Measurements from ENCODE around the gene KLKB1. TPM values are rescaled to one million over a fixed set of nuclear protein-coding genes. Genes with fewer than 3 reads are reported as not detected.
"Not testable (repeated sequence)": the region's sequence is repeated elsewhere in the genome, so short reads cannot be mapped to it uniquely, and the experiment has no call there.

Gene KLKB1
- total and polyA plus RNA-seq, 7 donors = 0.36 to 3.9 (median 0.66) TPM

GRCh38 chr4:186266729-186267456, 39.6 kb downstream of the KLKB1 start:
- Histone ChIP-seq H3K27me3 (no peaks in the 10 kb centered on the region), H3K9me3 (no peaks in the 10 kb centered on the region), H3K27ac (no peak overlapping the region), H3K4me1 (no peaks in the 10 kb centered on the region), H3K4me3 (no peak overlapping the region), H3K36me3 (no peaks in the 10 kb centered on the region)
- DNase-seq = no peak
- TF ChIP-seq POLR2AphosphoS5 (IDR thresholded peaks at IDR 0.05) = no peak
- TF ChIP-seq EP300 (IDR thresholded peaks at IDR 0.05) = no peak
- no peak for TF ChIP-seq POLR2A (IDR thresholded peaks at IDR 0.05)
- TF ChIP-seq, protein P1, sequence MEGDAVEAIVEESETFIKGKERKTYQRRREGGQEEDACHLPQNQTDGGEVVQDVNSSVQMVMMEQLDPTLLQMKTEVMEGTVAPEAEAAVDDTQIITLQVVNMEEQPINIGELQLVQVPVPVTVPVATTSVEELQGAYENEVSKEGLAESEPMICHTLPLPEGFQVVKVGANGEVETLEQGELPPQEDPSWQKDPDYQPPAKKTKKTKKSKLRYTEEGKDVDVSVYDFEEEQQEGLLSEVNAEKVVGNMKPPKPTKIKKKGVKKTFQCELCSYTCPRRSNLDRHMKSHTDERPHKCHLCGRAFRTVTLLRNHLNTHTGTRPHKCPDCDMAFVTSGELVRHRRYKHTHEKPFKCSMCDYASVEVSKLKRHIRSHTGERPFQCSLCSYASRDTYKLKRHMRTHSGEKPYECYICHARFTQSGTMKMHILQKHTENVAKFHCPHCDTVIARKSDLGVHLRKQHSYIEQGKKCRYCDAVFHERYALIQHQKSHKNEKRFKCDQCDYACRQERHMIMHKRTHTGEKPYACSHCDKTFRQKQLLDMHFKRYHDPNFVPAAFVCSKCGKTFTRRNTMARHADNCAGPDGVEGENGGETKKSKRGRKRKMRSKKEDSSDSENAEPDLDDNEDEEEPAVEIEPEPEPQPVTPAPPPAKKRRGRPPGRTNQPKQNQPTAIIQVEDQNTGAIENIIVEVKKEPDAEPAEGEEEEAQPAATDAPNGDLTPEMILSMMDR (IDR thresholded peaks at IDR 0.05) = no peak
- WGBS, 2 donors = 17% methylated on average over 8 of the region's 8 CpGs
- intact Hi-C loops (cut with DNase I) = no loop called here

- no peaks in the 10 kb centered on the region for H3K9me3 ChIP-seq
- no peak overlapping the region for H3K27ac ChIP-seq
- no peak for TF ChIP-seq EP300 (IDR thresholded peaks at IDR 0.05)
- TF ChIP-seq, protein P1 (IDR thresholded peaks at IDR 0.05) = no peak
- no peak for TF ChIP-seq POLR2AphosphoS5 (IDR thresholded peaks at IDR 0.05)
- TF ChIP-seq POLR2A (IDR thresholded peaks at IDR 0.05) = no peak
- no peaks in the 10 kb centered on the region for H3K36me3 ChIP-seq
- no peak overlapping the region for H3K4me3 ChIP-seq
- no peak for DNase-seq
- H3K27me3 ChIP-seq = no peaks in the 10 kb centered on the region
- intact Hi-C loops (cut with DNase I) = no loop called here
- no peaks in the 10 kb centered on the region for H3K4me1 ChIP-seq
- 60 to 78% methylated on average over 9 of the region's 9 CpGs for WGBS, 2 donors
These were observed 43.9 kb downstream of the KLKB1 start for GRCh38 chr4:186271081-186271678.

- Histone ChIP-seq H3K4me1 (no peaks in the 10 kb centered on the region), H3K27ac (no peak overlapping the region), H3K27me3 (no peaks in the 10 kb centered on the region), H3K4me3 (no peak overlapping the region), H3K9me3 (no peaks in the 10 kb centered on the region), H3K36me3 (no peaks in the 10 kb centered on the region)
- intact Hi-C loops (cut with DNase I) = no loop called here
- WGBS, 2 donors = 65 to 81% methylated on average over 4 of the region's 4 CpGs
- no peak for TF ChIP-seq POLR2A (IDR thresholded peaks at IDR 0.05)
- no peak for TF ChIP-seq EP300 (IDR thresholded peaks at IDR 0.05)
- TF ChIP-seq POLR2AphosphoS5 (IDR thresholded peaks at IDR 0.05) = no peak
- TF ChIP-seq, protein P1 (IDR thresholded peaks at IDR 0.05) = no peak
- no peak for DNase-seq
These were observed 45.5 kb downstream of the KLKB1 start for GRCh38 chr4:186272699-186273391.

GRCh38 chr4:186273392-186273789, 46.1 kb downstream of the KLKB1 start:
- H3K27ac ChIP-seq; DNase-seq; H3K4me3 ChIP-seq; intact Hi-C loops (cut with DNase I); H3K36me3 ChIP-seq; H3K27me3 ChIP-seq; H3K4me1 ChIP-seq; H3K9me3 ChIP-seq: not testable (repeated sequence)
- 92 to 95% methylated on average over 5 of the region's 5 CpGs for WGBS, 2 donors

DNA sequence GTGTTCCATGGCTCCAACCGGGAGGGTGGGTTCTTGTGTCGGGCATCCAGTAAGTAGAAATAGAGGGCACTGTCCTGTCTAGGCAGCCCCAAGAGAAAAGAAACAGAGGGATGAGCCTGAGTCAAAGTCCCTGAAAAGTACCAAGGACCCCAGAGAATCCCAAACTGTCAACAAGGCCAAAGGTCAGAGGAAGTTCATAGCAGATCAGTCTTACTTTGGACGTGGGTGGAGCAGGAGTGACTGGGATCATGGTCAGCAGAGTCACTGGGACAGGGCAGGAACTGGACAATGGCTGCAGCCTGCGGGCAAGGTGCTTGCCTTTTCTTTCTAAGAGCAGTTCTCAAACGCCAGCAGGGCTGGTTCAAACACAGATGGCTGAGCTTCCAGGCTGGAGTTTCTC, 56.0 kb downstream of the KLKB1 start:
- no peaks in the 10 kb centered on the region for H3K36me3 ChIP-seq
- 78 to 82% methylated on average over 5 of the region's 5 CpGs for WGBS, 2 donors
- H3K4me3 ChIP-seq = no peak overlapping the region
- H3K27ac ChIP-seq = no peak overlapping the region
- no peaks in the 10 kb centered on the region for H3K27me3 ChIP-seq
- no peaks in the 10 kb centered on the region for H3K4me1 ChIP-seq
- intact Hi-C loops (cut with DNase I) = no loop called here
- TF ChIP-seq POLR2A (IDR thresholded peaks at IDR 0.05) = no peak
- TF ChIP-seq, protein P1 (IDR thresholded peaks at IDR 0.05) = no peak
- TF ChIP-seq EP300 (IDR thresholded peaks at IDR 0.05) = no peak
- TF ChIP-seq POLR2AphosphoS5 (IDR thresholded peaks at IDR 0.05) = no peak
- no peaks in the 10 kb centered on the region for H3K9me3 ChIP-seq
- no peak for DNase-seq
